Osteocyte (in vitro differentiated cells): ENCODE data around the gene DCUN1D1. TPM values are rescaled to one million over a fixed set of nuclear protein-coding genes. Genes with fewer than 3 reads are reported as not detected.

ENCODE experiments used
- DNase-seq: peaks from one replicate; pipeline ENCODE4 v3.0.0; 2021; ENCODE audit warnings: mixed read lengths; ENCODE audit not compliant: unreplicated experiment; ENCODE audit errors: extremely low spot score
- H3K27ac Mint-ChIP-seq: one replicate; pipeline ENCODE4 v1.8.0; 2021; ENCODE audit warnings: mild to moderate bottlenecking, mixed read lengths; ENCODE audit not compliant: unreplicated experiment
- H3K27me3 Mint-ChIP-seq: one replicate; pipeline ENCODE4 v1.8.0; 2021; ENCODE audit warnings: mixed read lengths; ENCODE audit not compliant: unreplicated experiment
- H3K36me3 Mint-ChIP-seq: one replicate; pipeline ENCODE4 v1.8.0; 2021; ENCODE audit warnings: mixed read lengths; ENCODE audit not compliant: unreplicated experiment
- H3K4me1 Mint-ChIP-seq: one replicate; pipeline ENCODE4 v1.8.0; 2021; ENCODE audit warnings: mixed read lengths; ENCODE audit not compliant: unreplicated experiment
- H3K4me3 Mint-ChIP-seq: one replicate; pipeline ENCODE4 v1.8.0; 2021; ENCODE audit warnings: mild to moderate bottlenecking, moderate library complexity, mixed read lengths; ENCODE audit not compliant: unreplicated experiment
- H3K9me3 Mint-ChIP-seq: one replicate; pipeline ENCODE4 v1.8.0; 2021; ENCODE audit warnings: mixed read lengths; ENCODE audit not compliant: unreplicated experiment
- CTCF ChIP-seq: fragments of 200-600 bp; sonication (generic); IDR thresholded peaks from 2 replicates; pipeline ENCODE4 v1.5.0; 2021; ENCODE audit warnings: antibody characterized with exemption, mild to moderate bottlenecking, moderate library complexity
- total RNA-seq: library from RNA; stranded (reverse); gene quantifications from 2 replicates; pipeline ENCODE4 v1.2.1, GENCODE V29; 2021

The DCUN1D1 gene
- total RNA-seq, 1 donor from 2014 or later: 56.5 TPM

DNA sequence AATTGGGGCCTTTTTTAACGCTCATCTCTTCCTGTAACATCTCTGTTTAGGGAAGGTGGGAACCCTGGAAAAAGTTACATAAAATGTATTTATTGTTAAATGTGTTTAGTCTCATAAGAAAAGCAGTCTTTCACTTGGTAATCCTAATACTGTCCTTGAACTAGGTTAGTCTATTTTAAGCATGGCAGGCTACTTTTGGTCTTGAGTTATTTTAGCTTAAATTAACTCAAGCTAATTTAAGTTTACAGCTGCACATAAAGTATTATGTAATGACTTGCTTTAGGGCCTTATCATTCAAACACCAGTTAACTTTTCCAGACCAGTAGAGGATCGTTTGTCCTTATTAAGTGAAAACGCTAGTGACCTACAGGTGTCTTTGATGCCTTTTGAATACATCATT is 63.2 kb downstream of the DCUN1D1 start:
- no peak for TF ChIP-seq CTCF
- H3K36me3 Mint-ChIP-seq: peaks cover 20% of the 10 kb centered on the region

GRCh38 chr3:182914341-182914740 is 66.0 kb downstream of the DCUN1D1 start:
- TF ChIP-seq CTCF: no peak
- peaks cover 19% of the 10 kb centered on the region for H3K36me3 Mint-ChIP-seq
- no peak overlapping the region for H3K27ac Mint-ChIP-seq
- H3K4me1 Mint-ChIP-seq: no peaks in the 10 kb centered on the region
- H3K4me3 Mint-ChIP-seq: no peak overlapping the region
- H3K27me3 Mint-ChIP-seq: no peaks in the 10 kb centered on the region
- H3K9me3 Mint-ChIP-seq: no peaks in the 10 kb centered on the region
- no peak for DNase-seq

More for the DNA sequence above, 63.2 kb downstream of the DCUN1D1 start:
- no peak overlapping the region for H3K27ac Mint-ChIP-seq
- H3K27me3 Mint-ChIP-seq: no peaks in the 10 kb centered on the region
- no peak for DNase-seq
- peaks cover 2% of the 10 kb centered on the region for H3K4me1 Mint-ChIP-seq
- no peak overlapping the region for H3K4me3 Mint-ChIP-seq
- no peaks in the 10 kb centered on the region for H3K9me3 Mint-ChIP-seq

DNA sequence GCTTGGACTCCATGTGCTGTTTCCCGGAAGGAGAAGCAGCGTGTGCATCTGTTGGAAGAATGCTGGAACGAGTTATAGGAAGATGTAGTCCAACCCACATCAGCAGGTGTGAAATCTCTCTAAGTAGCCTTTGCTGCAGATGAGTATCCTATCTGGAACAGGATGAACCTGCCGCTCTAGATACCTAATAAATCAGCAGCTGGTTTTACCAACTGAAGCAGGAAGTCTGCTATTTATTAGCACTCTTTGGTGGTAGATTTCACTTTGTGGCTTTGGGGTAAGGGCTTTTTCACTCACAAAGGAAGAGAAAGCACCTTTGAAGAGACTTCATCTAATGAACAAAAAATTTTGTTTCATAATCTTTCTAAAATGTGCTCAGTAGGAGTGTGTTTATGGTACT is 66.4 kb downstream of the DCUN1D1 start:
- Mint-ChIP-seq H3K27me3 (no peaks in the 10 kb centered on the region), H3K4me1 (no peaks in the 10 kb centered on the region), H3K36me3 (peaks cover 19% of the 10 kb centered on the region), H3K27ac (no peak overlapping the region), H3K9me3 (no peaks in the 10 kb centered on the region), H3K4me3 (no peak overlapping the region)
- no peak for TF ChIP-seq CTCF
- DNase-seq: no peak

DNA sequence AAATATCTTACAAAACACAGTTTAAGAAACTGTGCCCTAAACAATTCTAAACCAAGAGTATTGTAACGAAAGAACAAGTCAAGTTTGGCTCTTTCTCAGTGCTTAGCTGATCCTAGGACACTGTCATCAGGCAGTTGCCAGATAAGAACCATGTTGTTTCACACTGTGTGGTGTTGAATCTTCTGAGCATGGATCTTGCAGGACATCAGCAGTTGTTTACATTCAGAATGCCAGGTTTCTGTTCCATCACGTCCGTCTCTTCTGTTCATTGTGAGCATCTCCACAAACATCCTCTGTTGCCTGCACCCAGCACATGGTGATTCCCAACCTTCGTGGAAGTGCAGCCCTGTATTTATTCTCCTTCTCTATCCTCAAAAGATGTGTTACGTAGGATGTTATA is 67.9 kb downstream of the DCUN1D1 start:
- TF ChIP-seq CTCF: no peak
- Mint-ChIP-seq H3K27me3 (no peaks in the 10 kb centered on the region), H3K9me3 (no peaks in the 10 kb centered on the region), H3K4me1 (no peaks in the 10 kb centered on the region), H3K4me3 (no peak overlapping the region), H3K36me3 (peaks cover 19% of the 10 kb centered on the region), H3K27ac (no peak overlapping the region)
- DNase-seq: no peak

DNA sequence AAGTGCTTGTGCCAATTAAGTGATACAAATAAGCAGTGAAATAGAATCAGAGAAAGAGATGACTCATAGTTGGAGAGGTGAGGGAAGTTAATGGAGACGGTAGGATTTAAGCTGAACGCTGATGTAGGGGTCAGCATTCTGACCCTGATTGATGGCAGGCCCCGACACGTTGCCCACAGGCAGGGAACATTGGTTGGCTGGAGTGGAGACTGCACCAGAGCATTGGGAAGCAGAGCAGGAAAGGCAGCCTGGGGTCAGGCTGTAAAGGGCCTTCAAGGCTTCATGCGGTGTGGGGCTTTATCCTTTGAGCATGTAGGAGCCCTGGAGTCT is 68.6 kb downstream of the DCUN1D1 start:
- no peak for TF ChIP-seq CTCF
- Mint-ChIP-seq H3K27me3 (no peaks in the 10 kb centered on the region), H3K27ac (no peak overlapping the region), H3K9me3 (no peaks in the 10 kb centered on the region), H3K4me1 (no peaks in the 10 kb centered on the region), H3K36me3 (peaks cover 19% of the 10 kb centered on the region), H3K4me3 (no peak overlapping the region)
- no peak for DNase-seq
